Activated CD8-positive, alpha-beta memory T cell treated with anti-CD3 and anti-CD28 coated beads, Interleukin-2, amount 10 ng/mL, durations not matched to agents 7 days and 5 days (primary cell): ENCODE results near the gene ZNF804B. TPM values are rescaled to one million over a fixed set of nuclear protein-coding genes. Genes with fewer than 3 reads are reported as not detected.

Experiments
- ATAC-seq: fragments of 150-1000 bp; cut with Tn5 transposase; one replicate; pipeline ENCODE4 v1.10.0; 2021; ENCODE audit warnings: moderate library complexity
- CTCF ChIA-PET: fragments of 350-600 bp; sonication (Branson Sonifier 250); formaldehyde crosslinking; loops from one replicate; lab custom pipeline; 2021; ENCODE audit warnings: antibody characterized with exemption; lab: Charles Lee
- DNase-seq: peaks from one replicate; pipeline ENCODE4 v3.0.0-alpha.2; 2020
- H3K27ac Mint-ChIP-seq: one replicate; pipeline ENCODE4 v1.8.0; 2021; ENCODE audit warnings: mild to moderate bottlenecking, mixed read lengths
- H3K27me3 Mint-ChIP-seq: one replicate; pipeline ENCODE4 v1.8.0; 2021; ENCODE audit warnings: mixed read lengths
- H3K36me3 Mint-ChIP-seq: one replicate; pipeline ENCODE4 v1.8.0; 2021; ENCODE audit warnings: mild to moderate bottlenecking, mixed read lengths
- H3K4me1 Mint-ChIP-seq: one replicate; pipeline ENCODE4 v1.8.0; 2021; ENCODE audit warnings: mixed read lengths
- H3K4me3 Mint-ChIP-seq: one replicate; pipeline ENCODE4 v1.8.0; 2021; ENCODE audit warnings: mild to moderate bottlenecking, moderate library complexity, mixed read lengths
- H3K9me3 Mint-ChIP-seq: one replicate; pipeline ENCODE4 v1.8.0; 2022; ENCODE audit warnings: low read depth, mixed read lengths
- total RNA-seq, 2 experiments: library from RNA; stranded (reverse); gene quantifications; one replicate each; pipeline ENCODE4 v1.2.3, GENCODE V29; 2021

The ZNF804B gene
- total RNA-seq, 2 experiments from 2014 or later: not detected

GRCh38 chr7:88789480-88790064 is 30.1 kb downstream of the ZNF804B start:
- H3K27ac Mint-ChIP-seq: no peak overlapping the region
- no peak for DNase-seq
- no peaks in the 10 kb centered on the region for H3K27me3 Mint-ChIP-seq
- H3K9me3 Mint-ChIP-seq: no peaks in the 10 kb centered on the region
- CTCF ChIA-PET: no interaction called here
- H3K36me3 Mint-ChIP-seq: no peaks in the 10 kb centered on the region
- no peak for ATAC-seq
- no peaks in the 10 kb centered on the region for H3K4me1 Mint-ChIP-seq
- H3K4me3 Mint-ChIP-seq: no peak overlapping the region

- Mint-ChIP-seq H3K27me3 (no peaks in the 10 kb centered on the region), H3K36me3 (no peaks in the 10 kb centered on the region), H3K4me3 (no peak overlapping the region), H3K27ac (no peak overlapping the region), H3K4me1 (no peaks in the 10 kb centered on the region), H3K9me3 (no peaks in the 10 kb centered on the region)
- DNase-seq (no peak), ATAC-seq (no peak)
- CTCF ChIA-PET: no interaction called here
These were observed 32.4 kb downstream of the ZNF804B start for GRCh38 chr7:88791891-88792290.

- ATAC-seq (no peak), DNase-seq (no peak)
- Mint-ChIP-seq H3K4me3 (no peak overlapping the region), H3K9me3 (no peaks in the 10 kb centered on the region), H3K27me3 (no peaks in the 10 kb centered on the region), H3K27ac (no peak overlapping the region), H3K36me3 (no peaks in the 10 kb centered on the region), H3K4me1 (no peaks in the 10 kb centered on the region)
- CTCF ChIA-PET: no interaction called here
These were observed 32.9 kb downstream of the ZNF804B start for GRCh38 chr7:88792361-88792760.

GRCh38 chr7:88795553-88795952 is 36.1 kb downstream of the ZNF804B start, which contains the start of gene TEX47:
Gene TEX47, minus strand, starts transcription at chr7:88795737. Its CDS starts 795 bp downstream, at chr7:88794942.
- no peak for DNase-seq
- CTCF ChIA-PET: no interaction called here
- Mint-ChIP-seq H3K4me3 (no peak within 1 kb of the TSS), H3K9me3 (no peaks in the 10 kb centered on the region), H3K27ac (no peak within 1 kb of the TSS), H3K36me3 (no peaks in the 10 kb centered on the region), H3K4me1 (no peaks in the 10 kb centered on the region), H3K27me3 (no peaks in the 10 kb centered on the region)
- no peak for ATAC-seq

GRCh38 chr7:88801046-88801445 is 41.5 kb downstream of the ZNF804B start:
- no peak for ATAC-seq
- H3K9me3 Mint-ChIP-seq: no peaks in the 10 kb centered on the region
- CTCF ChIA-PET: no interaction called here
- no peak overlapping the region for H3K4me3 Mint-ChIP-seq
- H3K27ac Mint-ChIP-seq: no peak overlapping the region
- no peak for DNase-seq
- H3K4me1 Mint-ChIP-seq: no peaks in the 10 kb centered on the region
- H3K36me3 Mint-ChIP-seq: no peaks in the 10 kb centered on the region
- no peaks in the 10 kb centered on the region for H3K27me3 Mint-ChIP-seq

DNA sequence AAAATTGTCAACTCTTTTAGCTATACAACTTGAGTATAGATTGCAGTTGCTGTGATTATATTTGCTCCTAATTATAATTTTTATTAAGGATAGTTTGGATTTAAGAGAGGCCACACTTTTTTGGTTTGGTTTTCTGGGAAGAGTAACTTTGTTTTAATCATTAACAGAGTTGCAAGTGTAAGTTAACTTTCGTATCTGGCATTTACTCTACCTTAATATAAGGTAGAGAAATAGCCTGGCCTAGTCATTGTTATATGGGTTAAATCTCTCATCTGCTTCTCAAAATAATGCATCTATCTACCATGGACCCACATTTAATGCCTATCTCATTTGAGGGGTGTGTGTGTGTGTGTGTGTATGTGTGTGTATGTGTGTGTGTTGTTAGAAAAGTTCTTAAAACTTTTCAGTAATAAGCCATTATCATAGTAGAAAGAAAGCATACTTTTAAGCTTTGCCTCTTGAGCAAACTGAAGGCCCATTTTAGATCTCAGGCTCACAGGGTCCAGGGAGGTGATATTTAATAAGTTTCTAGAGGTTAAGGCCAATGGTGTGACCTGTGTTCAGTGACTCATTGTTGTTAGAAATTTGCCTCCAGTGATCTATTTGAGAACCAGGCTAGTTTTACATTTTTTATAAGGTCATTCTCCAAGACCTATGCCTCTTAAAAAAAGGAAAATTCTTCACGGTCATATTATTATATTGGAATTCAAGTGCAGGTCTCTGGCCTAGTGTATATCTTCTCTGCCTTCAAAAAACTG is 47.0 kb downstream of the ZNF804B start:
- no peaks in the 10 kb centered on the region for H3K36me3 Mint-ChIP-seq
- no peaks in the 10 kb centered on the region for H3K4me1 Mint-ChIP-seq
- H3K27ac Mint-ChIP-seq: no peak overlapping the region
- no peaks in the 10 kb centered on the region for H3K27me3 Mint-ChIP-seq
- no peak for DNase-seq
- no peak overlapping the region for H3K4me3 Mint-ChIP-seq
- ATAC-seq: no peak
- H3K9me3 Mint-ChIP-seq: no peaks in the 10 kb centered on the region
- CTCF ChIA-PET: no interaction called here

GRCh38 chr7:88818552-88818951 is 59.1 kb downstream of the ZNF804B start:
- H3K27ac Mint-ChIP-seq: no peak overlapping the region
- peaks cover under 1% of the 10 kb centered on the region for H3K9me3 Mint-ChIP-seq
- no peak for DNase-seq
- H3K4me1 Mint-ChIP-seq: no peaks in the 10 kb centered on the region
- CTCF ChIA-PET: no interaction called here
- H3K36me3 Mint-ChIP-seq: no peaks in the 10 kb centered on the region
- H3K4me3 Mint-ChIP-seq: no peak overlapping the region
- no peaks in the 10 kb centered on the region for H3K27me3 Mint-ChIP-seq
- ATAC-seq: no peak

DNA sequence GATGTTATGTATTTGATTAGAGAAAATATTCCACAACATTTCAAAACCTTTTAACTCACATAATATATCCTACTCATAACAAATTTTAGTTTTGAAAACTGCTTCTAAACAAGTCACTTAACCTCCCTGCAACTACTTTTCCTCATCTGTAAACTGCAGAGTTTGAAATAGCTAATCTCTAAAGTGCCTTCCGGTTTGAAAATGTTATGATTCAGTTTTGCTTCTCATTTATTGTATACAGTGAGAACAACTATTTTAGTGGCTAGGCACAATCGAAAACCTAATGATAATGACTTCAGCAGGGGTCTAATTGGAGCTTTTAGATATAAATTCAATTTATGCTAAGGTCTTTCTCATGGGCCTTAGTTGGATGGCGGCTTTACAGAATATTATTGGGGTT is 66.7 kb downstream of the ZNF804B start:
- ATAC-seq: no peak
- H3K9me3 Mint-ChIP-seq: peaks cover 4% of the 10 kb centered on the region
- DNase-seq: no peak
- no peaks in the 10 kb centered on the region for H3K36me3 Mint-ChIP-seq
- no peaks in the 10 kb centered on the region for H3K4me1 Mint-ChIP-seq
- H3K4me3 Mint-ChIP-seq: no peak overlapping the region
- H3K27ac Mint-ChIP-seq: no peak overlapping the region
- H3K27me3 Mint-ChIP-seq: peaks cover 3% of the 10 kb centered on the region
- CTCF ChIA-PET: no interaction called here

DNA sequence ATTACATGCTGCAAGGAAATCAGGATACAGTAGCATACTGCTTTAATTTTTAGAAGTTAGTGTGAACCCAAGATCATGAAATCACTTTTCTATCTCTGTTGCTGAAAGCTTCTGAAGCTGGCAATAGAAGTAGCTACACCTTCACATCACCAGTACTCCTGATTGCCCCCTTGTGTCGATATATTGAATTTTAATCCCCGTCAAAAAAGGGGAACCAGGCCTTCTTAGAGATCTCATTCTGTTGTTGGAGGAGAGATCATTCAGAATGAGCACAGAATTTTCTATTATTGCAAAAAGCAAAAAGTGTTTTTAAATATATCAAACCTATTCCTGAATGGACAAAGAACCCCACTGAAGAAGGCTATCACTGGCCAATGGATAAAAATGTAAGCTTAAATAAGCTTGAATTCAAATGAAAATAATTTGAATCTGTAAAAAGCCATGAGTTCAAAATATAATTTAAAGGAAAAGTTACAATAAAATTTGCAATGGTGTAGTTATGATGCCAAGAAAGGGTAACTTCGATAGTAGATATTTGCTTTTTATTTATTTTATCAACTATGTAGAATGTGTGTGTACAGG is 75.7 kb downstream of the ZNF804B start:
- CTCF ChIA-PET: interaction anchor here (0.7 to 0.8 kb wide), 3 partner anchors 11 to 289 kb away, joined by 3 read pairs; no protein-coding TSS in a partner anchor
- DNase-seq (no peak), ATAC-seq (no peak)
- Mint-ChIP-seq H3K4me1 (no peaks in the 10 kb centered on the region), H3K36me3 (no peaks in the 10 kb centered on the region), H3K27me3 (no peaks in the 10 kb centered on the region), H3K9me3 (no peaks in the 10 kb centered on the region), H3K4me3 (no peak overlapping the region), H3K27ac (no peak overlapping the region)

DNA sequence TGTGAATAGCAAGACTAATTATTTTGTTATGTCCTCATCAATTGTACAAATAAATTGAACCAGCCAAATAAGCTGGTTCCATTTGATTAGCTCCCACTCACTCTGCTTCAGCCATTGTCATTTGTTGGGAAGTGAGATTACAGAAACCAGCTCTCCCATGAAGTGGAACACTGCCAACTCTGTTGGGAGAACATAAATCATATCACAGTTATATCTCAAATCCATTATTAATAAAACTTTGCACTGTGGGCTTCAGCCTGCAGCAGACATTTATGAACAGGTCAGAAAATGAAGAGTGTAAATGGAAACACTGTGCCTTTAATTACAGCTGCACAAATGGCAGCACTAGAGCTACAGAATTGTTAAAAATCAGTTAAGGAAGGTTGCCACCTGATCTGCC is 82.7 kb downstream of the ZNF804B start:
- Mint-ChIP-seq H3K4me1 (no peaks in the 10 kb centered on the region), H3K4me3 (no peak overlapping the region), H3K36me3 (no peaks in the 10 kb centered on the region), H3K9me3 (no peaks in the 10 kb centered on the region), H3K27ac (no peak overlapping the region), H3K27me3 (no peaks in the 10 kb centered on the region)
- CTCF ChIA-PET: no interaction called here
- DNase-seq: no peak
- ATAC-seq: no peak

- no peak for ATAC-seq
These were observed 85.6 kb downstream of the ZNF804B start for GRCh38 chr7:88845091-88845490.

DNA sequence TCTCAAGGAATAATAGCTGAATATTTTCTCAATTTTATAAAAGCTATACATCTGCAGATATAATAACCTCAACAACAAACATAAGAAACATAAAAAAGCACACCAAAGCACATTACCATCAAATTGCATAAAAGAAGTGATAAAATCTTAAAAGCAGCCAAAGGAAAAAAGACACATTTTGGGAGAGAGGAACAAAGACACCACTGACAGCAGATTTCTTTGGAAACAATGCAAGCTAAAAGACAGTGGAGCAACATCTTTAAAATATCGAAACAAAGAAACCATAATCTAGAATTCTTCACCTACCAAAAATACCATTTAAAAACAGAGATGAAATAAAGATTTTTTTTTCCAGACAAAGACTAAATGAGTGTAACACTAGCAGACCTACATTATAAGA is 91.7 kb downstream of the ZNF804B start:
- H3K27ac Mint-ChIP-seq: no peak overlapping the region
- no peak overlapping the region for H3K4me3 Mint-ChIP-seq
- CTCF ChIA-PET: no interaction called here
- no peaks in the 10 kb centered on the region for H3K9me3 Mint-ChIP-seq
- ATAC-seq (no peak), DNase-seq (no peak)
- H3K27me3 Mint-ChIP-seq: no peaks in the 10 kb centered on the region
- no peaks in the 10 kb centered on the region for H3K36me3 Mint-ChIP-seq
- H3K4me1 Mint-ChIP-seq: no peaks in the 10 kb centered on the region

More at GRCh38 chr7:88845091-88845490, 85.6 kb downstream of the ZNF804B start:
- Mint-ChIP-seq H3K9me3 (no peaks in the 10 kb centered on the region), H3K4me3 (no peak overlapping the region), H3K4me1 (no peaks in the 10 kb centered on the region), H3K27me3 (no peaks in the 10 kb centered on the region), H3K27ac (no peak overlapping the region), H3K36me3 (no peaks in the 10 kb centered on the region)
- CTCF ChIA-PET: no interaction called here
- DNase-seq: no peak

DNA sequence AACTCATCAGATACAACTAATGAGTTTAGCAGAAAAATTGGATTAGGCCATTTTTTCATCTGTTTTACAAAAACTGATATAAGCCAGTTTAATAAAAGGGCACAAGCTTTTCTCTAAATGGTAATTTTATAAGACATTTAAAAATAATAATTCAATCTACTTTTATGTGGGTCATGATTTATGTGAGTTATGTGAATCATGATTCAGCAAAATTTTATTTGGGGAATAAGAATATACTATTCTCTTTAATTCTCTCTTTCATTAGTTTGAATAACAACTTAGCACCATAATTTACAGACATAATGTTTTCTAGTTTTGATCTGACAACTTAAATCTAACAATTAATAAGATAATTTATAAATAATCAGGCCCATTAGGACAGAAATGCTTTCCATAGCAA is 99.8 kb downstream of the ZNF804B start:
- CTCF ChIA-PET: interaction anchor here (0.8 kb wide), 1 partner anchor 9 kb away, joined by 3 read pairs; no protein-coding TSS in a partner anchor
- Mint-ChIP-seq H3K4me1 (no peaks in the 10 kb centered on the region), H3K4me3 (no peak overlapping the region), H3K27ac (no peak overlapping the region), H3K36me3 (no peaks in the 10 kb centered on the region), H3K27me3 (no peaks in the 10 kb centered on the region), H3K9me3 (no peaks in the 10 kb centered on the region)
- ATAC-seq (no peak), DNase-seq (no peak)
